HTR-8/SVneo (cell line): ENCODE data around the gene TMEFF2.

Experiments used
- DNase-seq: peaks from one replicate; pipeline ENCODE4 v3.0.0; 2011; ENCODE audit warnings: low spot score, mixed read lengths; ENCODE audit not compliant: insufficient read length
- FAIRE-seq: peaks from 2 replicates; lab custom pipeline; 2011; peaks lifted over from hg19 to GRCh38; lab: Jason Lieb, UNC

TMEFF2 gene

GRCh38 chr2:191983591-191983990 is 211.1 kb downstream of the TMEFF2 start:
- no peak for FAIRE-seq

GRCh38 chr2:191983186-191983585 is 211.5 kb downstream of the TMEFF2 start:
- DNase-seq, result no peak
- no peak for FAIRE-seq

More at GRCh38 chr2:191983591-191983990, 211.1 kb downstream of the TMEFF2 start:
- no peak for DNase-seq

GRCh38 chr2:191981706-191982105 is 213.0 kb downstream of the TMEFF2 start:
- FAIRE-seq, result no peak
- no peak for DNase-seq

- no peak for DNase-seq
- no peak for FAIRE-seq
These were observed 214.2 kb downstream of the TMEFF2 start for GRCh38 chr2:191980483-191980882.

GRCh38 chr2:191979221-191979730 is 215.5 kb downstream of the TMEFF2 start:
- FAIRE-seq (no peak), DNase-seq (no peak)

- no peak for FAIRE-seq
- DNase-seq, result no peak
These were observed 217.0 kb downstream of the TMEFF2 start for GRCh38 chr2:191977754-191978153.

GRCh38 chr2:191976436-191976835 is 218.3 kb downstream of the TMEFF2 start:
- DNase-seq (no peak), FAIRE-seq (no peak)

- DNase-seq, result no peak
- FAIRE-seq, result no peak
These were observed 220.1 kb downstream of the TMEFF2 start for GRCh38 chr2:191974676-191975075.

GRCh38 chr2:191970867-191971266 is 223.9 kb downstream of the TMEFF2 start:
- FAIRE-seq, result no peak
- DNase-seq, result no peak

- DNase-seq (no peak), FAIRE-seq (no peak)
These were observed 226.6 kb downstream of the TMEFF2 start for GRCh38 chr2:191968120-191968519.

- DNase-seq (no peak), FAIRE-seq (no peak)
These were observed 229.0 kb downstream of the TMEFF2 start for GRCh38 chr2:191965733-191966132.

- FAIRE-seq, result no peak
- no peak for DNase-seq
These were observed 233.2 kb downstream of the TMEFF2 start for GRCh38 chr2:191961556-191961955.

- FAIRE-seq, result peak; percentile 28
- DNase-seq, result no peak
These were observed 235.5 kb downstream of the TMEFF2 start for GRCh38 chr2:191959209-191959608.

- FAIRE-seq, result peak; percentile 63
These were observed 236.5 kb downstream of the TMEFF2 start for GRCh38 chr2:191957996-191958860.

GRCh38 chr2:191954451-191954850 is 240.3 kb downstream of the TMEFF2 start:
- no peak for DNase-seq
- no peak for FAIRE-seq

More at GRCh38 chr2:191957996-191958860, 236.5 kb downstream of the TMEFF2 start:
- DNase-seq, result no peak

- DNase-seq, result no peak
- no peak for FAIRE-seq
These were observed 242.0 kb downstream of the TMEFF2 start for GRCh38 chr2:191952515-191953270.

GRCh38 chr2:191951832-191952231 is 242.9 kb downstream of the TMEFF2 start:
- FAIRE-seq, result no peak
- no peak for DNase-seq

GRCh38 chr2:191951376-191951775 is 243.4 kb downstream of the TMEFF2 start:
- FAIRE-seq (no peak), DNase-seq (no peak)

GRCh38 chr2:191950132-191950874 is 244.4 kb downstream of the TMEFF2 start:
- FAIRE-seq (no peak), DNase-seq (no peak)

GRCh38 chr2:191947235-191947634 is 247.5 kb downstream of the TMEFF2 start:
- DNase-seq (no peak), FAIRE-seq (no peak)
